ENCODE measurements around the gene CLPTM1.
"Not testable (repeated sequence)": the region's sequence is repeated elsewhere in the genome, so short reads cannot be mapped to it uniquely, and the experiment has no call there.

Gene CLPTM1

DNA sequence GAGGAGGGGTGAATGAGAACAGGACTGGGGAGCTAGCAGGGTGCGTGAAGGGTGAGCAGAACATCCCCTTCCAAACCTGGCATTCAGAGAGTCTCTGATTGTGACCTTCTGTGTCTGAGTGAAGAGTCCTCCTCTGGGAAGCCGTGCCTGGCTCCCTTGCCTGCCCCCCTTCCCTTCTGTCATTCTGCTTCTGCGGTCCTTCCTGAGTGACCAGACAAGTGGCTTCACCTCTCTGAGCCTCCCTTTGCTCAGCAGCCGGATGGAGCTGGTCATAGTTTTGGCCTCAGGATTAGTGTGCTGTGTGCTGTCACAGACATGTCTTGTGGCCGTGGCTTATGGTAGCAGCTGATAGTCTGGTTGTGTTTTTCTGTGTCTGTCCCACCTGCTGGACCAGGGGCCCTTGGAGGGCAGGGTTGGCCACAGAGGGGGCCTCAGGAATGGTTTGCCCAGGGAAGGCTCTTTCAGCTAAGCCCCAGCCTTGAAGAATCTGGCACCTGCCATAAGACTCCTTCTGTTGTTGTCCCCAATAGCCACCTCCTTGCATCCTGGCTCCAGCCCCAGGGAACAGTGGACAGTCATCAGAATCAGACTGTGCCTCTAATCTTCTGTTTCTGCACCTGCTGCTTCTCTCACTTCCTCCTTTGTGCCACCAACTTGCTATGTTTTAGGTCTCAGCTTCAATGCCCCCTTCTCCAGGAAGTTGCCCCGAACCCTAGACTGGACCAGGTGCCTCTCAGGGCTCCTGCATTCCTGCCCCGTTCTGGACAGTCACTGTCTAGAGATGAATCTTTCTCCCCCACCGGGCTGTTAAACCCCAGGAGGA lies 5.9 kb downstream of the CLPTM1 start:
- Histone ChIP-seq H3K9me3 (replicated peaks; ENCODE audit: low read length) (no peaks in the 10 kb centered on the region), H3K9ac (ENCODE audit: low read depth, low read length) (no peak overlapping the region), H3K4me3 (ENCODE audit: low read length) (no peak overlapping the region), H3K27me3 (ENCODE audit: control insufficient read depth, insufficient read depth, low read length) (no peaks in the 10 kb centered on the region), H3K36me3 (ENCODE audit: insufficient read depth, low read length) (peaks cover 28% of the 10 kb centered on the region), H3K4me2 (ENCODE audit: low read length) (no peak overlapping the region), H3K4me1 (ENCODE audit: control insufficient read depth, insufficient read depth, low read length) (peaks cover 13% of the 10 kb centered on the region)

GRCh38 chr19:44961821-44962220 lies 6.6 kb downstream of the CLPTM1 start:
- no peaks in the 10 kb centered on the region for H3K9me3 ChIP-seq (replicated peaks; ENCODE audit: low read length)

DNA sequence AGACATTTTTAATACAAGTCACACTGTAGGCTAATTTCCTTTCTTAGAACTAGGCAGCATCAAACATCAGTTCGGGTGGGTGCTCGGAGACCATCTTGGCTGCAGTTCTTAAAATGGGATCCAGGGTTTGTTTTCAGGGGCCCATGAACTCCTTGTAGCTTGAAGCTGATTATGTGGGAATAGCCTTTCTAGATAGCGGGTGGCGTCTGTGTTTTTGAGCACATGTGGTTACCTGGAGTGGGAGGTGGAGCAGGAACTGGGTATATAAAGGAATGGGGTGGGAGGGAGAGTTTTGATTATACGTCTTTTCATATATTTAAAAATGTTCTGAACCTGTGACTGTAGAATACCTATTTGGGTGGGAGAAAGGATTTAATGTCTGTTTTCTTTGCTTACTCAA lies 12.9 kb downstream of the CLPTM1 start:
- Histone ChIP-seq H3K9ac (ENCODE audit: low read depth, low read length) (no peak overlapping the region), H3K9me3 (replicated peaks; ENCODE audit: low read length) (no peaks in the 10 kb centered on the region), H3K4me3 (ENCODE audit: low read length) (no peak overlapping the region), H3K27me3 (ENCODE audit: control insufficient read depth, insufficient read depth, low read length) (no peaks in the 10 kb centered on the region), H3K4me2 (ENCODE audit: low read length) (no peak overlapping the region), H3K4me1 (ENCODE audit: control insufficient read depth, insufficient read depth, low read length) (no peaks in the 10 kb centered on the region), H3K36me3 (ENCODE audit: insufficient read depth, low read length) (peaks cover 28% of the 10 kb centered on the region)

More at GRCh38 chr19:44961821-44962220, 6.6 kb downstream of the CLPTM1 start:
- no peaks in the 10 kb centered on the region for H3K27me3 ChIP-seq (ENCODE audit: control insufficient read depth, insufficient read depth, low read length)
- no peak overlapping the region for H3K9ac ChIP-seq (ENCODE audit: low read depth, low read length)
- H3K36me3 ChIP-seq (ENCODE audit: insufficient read depth, low read length), result peaks cover 31% of the 10 kb centered on the region
- H3K4me1 ChIP-seq (ENCODE audit: control insufficient read depth, insufficient read depth, low read length), result peaks cover 6% of the 10 kb centered on the region
- H3K4me3 ChIP-seq (ENCODE audit: low read length), result no peak overlapping the region
- no peak overlapping the region for H3K4me2 ChIP-seq (ENCODE audit: low read length)

- Histone ChIP-seq H3K4me1 (ENCODE audit: control insufficient read depth, insufficient read depth, low read length) (no peaks in the 10 kb centered on the region), H3K4me2 (ENCODE audit: low read length) (no peak overlapping the region), H3K36me3 (ENCODE audit: insufficient read depth, low read length) (peaks cover 32% of the 10 kb centered on the region), H3K9ac (ENCODE audit: low read depth, low read length) (no peak overlapping the region), H3K9me3 (replicated peaks; ENCODE audit: low read length) (no peaks in the 10 kb centered on the region), H3K4me3 (ENCODE audit: low read length) (no peak overlapping the region), H3K27me3 (ENCODE audit: control insufficient read depth, insufficient read depth, low read length) (no peaks in the 10 kb centered on the region)
These were observed 13.5 kb downstream of the CLPTM1 start for GRCh38 chr19:44968670-44969069.

DNA sequence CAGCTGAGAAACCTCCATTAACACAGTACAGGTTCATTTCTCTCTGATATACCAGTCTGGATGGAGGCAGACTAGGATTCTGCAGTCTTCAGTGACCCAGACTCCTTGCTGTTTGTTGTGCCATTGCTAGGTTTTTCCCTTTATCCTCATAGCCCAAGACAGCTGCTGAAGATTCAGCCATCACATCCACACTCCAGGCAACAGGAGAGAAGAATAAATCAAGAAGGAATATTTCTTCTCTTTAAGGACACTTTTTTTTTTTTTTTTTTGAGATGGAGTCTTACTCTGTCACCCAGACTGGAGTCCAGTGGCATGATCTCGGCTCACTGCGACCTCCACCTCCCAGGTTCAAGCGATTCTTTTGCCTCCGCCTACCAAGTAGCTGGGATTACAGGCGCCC lies 14.3 kb downstream of the CLPTM1 start:
- no peaks in the 10 kb centered on the region for H3K4me1 ChIP-seq (ENCODE audit: control insufficient read depth, insufficient read depth, low read length)
- peaks cover 38% of the 10 kb centered on the region for H3K36me3 ChIP-seq (ENCODE audit: insufficient read depth, low read length)
- no peaks in the 10 kb centered on the region for H3K27me3 ChIP-seq (ENCODE audit: control insufficient read depth, insufficient read depth, low read length)
- no peak overlapping the region for H3K4me2 ChIP-seq (ENCODE audit: low read length)
- H3K9ac ChIP-seq (ENCODE audit: low read depth, low read length), result no peak overlapping the region
- no peak overlapping the region for H3K4me3 ChIP-seq (ENCODE audit: low read length)
- H3K9me3 ChIP-seq (replicated peaks; ENCODE audit: low read length), result no peaks in the 10 kb centered on the region

- not testable (repeated sequence) for H3K9ac ChIP-seq (ENCODE audit: low read depth, low read length); H3K27me3 ChIP-seq (ENCODE audit: control insufficient read depth, insufficient read depth, low read length); H3K4me1 ChIP-seq (ENCODE audit: control insufficient read depth, insufficient read depth, low read length); H3K9me3 ChIP-seq (replicated peaks; ENCODE audit: low read length); H3K4me3 ChIP-seq (ENCODE audit: low read length); H3K4me2 ChIP-seq (ENCODE audit: low read length)
- H3K36me3 ChIP-seq (ENCODE audit: insufficient read depth, low read length), result peaks cover 50% of the 10 kb centered on the region
These were observed 16.3 kb downstream of the CLPTM1 start for GRCh38 chr19:44971451-44971850.

DNA sequence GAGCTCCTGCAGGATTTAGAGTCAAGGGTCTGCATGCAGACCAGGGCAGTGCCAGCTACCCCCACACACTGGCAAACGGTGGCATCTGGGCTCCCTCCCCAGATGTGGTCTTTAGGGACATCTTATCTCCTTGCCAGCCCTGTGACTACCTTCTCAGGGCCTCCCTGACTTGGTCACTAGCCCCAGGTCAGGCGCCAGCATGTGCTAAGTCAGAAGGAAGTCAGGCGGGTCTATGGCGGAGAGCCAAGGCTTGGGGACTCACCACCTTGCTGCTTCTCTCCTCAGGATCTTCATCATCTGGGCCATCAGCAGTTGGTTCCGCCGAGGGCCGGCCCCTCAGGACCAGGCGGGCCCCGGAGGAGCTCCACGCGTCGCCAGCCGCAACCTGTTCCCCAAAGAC lies 17.6 kb downstream of the CLPTM1 start:
- Histone ChIP-seq H3K36me3 (ENCODE audit: insufficient read depth, low read length) (peaks cover 59% of the 10 kb centered on the region), H3K9ac (ENCODE audit: low read depth, low read length) (no peak overlapping the region), H3K4me3 (ENCODE audit: low read length) (no peak overlapping the region), H3K27me3 (ENCODE audit: control insufficient read depth, insufficient read depth, low read length) (no peaks in the 10 kb centered on the region), H3K4me1 (ENCODE audit: control insufficient read depth, insufficient read depth, low read length) (no peaks in the 10 kb centered on the region), H3K9me3 (replicated peaks; ENCODE audit: low read length) (no peaks in the 10 kb centered on the region), H3K4me2 (ENCODE audit: low read length) (no peak overlapping the region)

GRCh38 chr19:44973982-44974735 lies 19.0 kb downstream of the CLPTM1 start:
- Histone ChIP-seq H3K9ac (ENCODE audit: low read depth, low read length) (no peak overlapping the region), H3K4me2 (ENCODE audit: low read length) (no peak overlapping the region), H3K27me3 (ENCODE audit: control insufficient read depth, insufficient read depth, low read length) (no peaks in the 10 kb centered on the region), H3K36me3 (ENCODE audit: insufficient read depth, low read length) (peaks cover 59% of the 10 kb centered on the region), H3K4me1 (ENCODE audit: control insufficient read depth, insufficient read depth, low read length) (no peaks in the 10 kb centered on the region), H3K4me3 (ENCODE audit: low read length) (no peak overlapping the region), H3K9me3 (replicated peaks; ENCODE audit: low read length) (no peaks in the 10 kb centered on the region)

- no peak overlapping the region for H3K4me3 ChIP-seq (ENCODE audit: low read length)
- no peaks in the 10 kb centered on the region for H3K27me3 ChIP-seq (ENCODE audit: control insufficient read depth, insufficient read depth, low read length)
- H3K4me2 ChIP-seq (ENCODE audit: low read length), result no peak overlapping the region
- H3K4me1 ChIP-seq (ENCODE audit: control insufficient read depth, insufficient read depth, low read length), result no peaks in the 10 kb centered on the region
- H3K36me3 ChIP-seq (ENCODE audit: insufficient read depth, low read length), result peaks cover 66% of the 10 kb centered on the region
- no peaks in the 10 kb centered on the region for H3K9me3 ChIP-seq (replicated peaks; ENCODE audit: low read length)
- H3K9ac ChIP-seq (ENCODE audit: low read depth, low read length), result no peak overlapping the region
These were observed 19.7 kb downstream of the CLPTM1 start for GRCh38 chr19:44974857-44975256.

DNA sequence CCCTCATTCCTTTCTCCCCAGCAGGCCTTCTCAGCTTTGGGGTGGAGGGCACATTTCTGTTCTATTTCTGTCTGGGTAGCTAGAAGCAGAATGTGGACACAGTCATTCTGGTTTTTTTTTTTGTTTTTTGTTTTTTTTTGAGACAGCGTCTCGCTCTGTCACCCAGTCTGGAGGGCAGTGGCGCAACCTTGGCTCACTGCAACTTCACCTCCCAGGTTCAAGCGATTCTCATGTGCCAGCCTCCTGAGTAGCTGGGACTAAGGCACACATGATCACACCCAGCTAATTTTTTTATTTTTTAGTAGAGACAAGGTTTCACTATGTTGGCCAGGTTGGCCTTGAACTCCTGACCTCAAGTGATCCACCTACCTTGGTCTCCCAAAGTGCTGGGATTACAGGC lies 20.3 kb downstream of the CLPTM1 start:
- H3K9ac ChIP-seq (ENCODE audit: low read depth, low read length), result no peak overlapping the region
- H3K27me3 ChIP-seq (ENCODE audit: control insufficient read depth, insufficient read depth, low read length), result no peaks in the 10 kb centered on the region
- H3K9me3 ChIP-seq (replicated peaks; ENCODE audit: low read length), result no peaks in the 10 kb centered on the region
- no peak overlapping the region for H3K4me3 ChIP-seq (ENCODE audit: low read length)
- H3K4me1 ChIP-seq (ENCODE audit: control insufficient read depth, insufficient read depth, low read length), result no peaks in the 10 kb centered on the region
- no peak overlapping the region for H3K4me2 ChIP-seq (ENCODE audit: low read length)
- peaks cover 68% of the 10 kb centered on the region for H3K36me3 ChIP-seq (ENCODE audit: insufficient read depth, low read length)

GRCh38 chr19:44984005-44984404 lies 28.8 kb downstream of the CLPTM1 start:
- no peaks in the 10 kb centered on the region for H3K4me1 ChIP-seq (ENCODE audit: control insufficient read depth, insufficient read depth, low read length)
- no peaks in the 10 kb centered on the region for H3K9me3 ChIP-seq (replicated peaks; ENCODE audit: low read length)
- H3K9ac ChIP-seq (ENCODE audit: low read depth, low read length), result no peak overlapping the region
- H3K4me2 ChIP-seq (ENCODE audit: low read length), result no peak overlapping the region
- H3K36me3 ChIP-seq (ENCODE audit: insufficient read depth, low read length), result peaks cover 50% of the 10 kb centered on the region
- H3K27me3 ChIP-seq (ENCODE audit: control insufficient read depth, insufficient read depth, low read length), result no peaks in the 10 kb centered on the region
- H3K4me3 ChIP-seq (ENCODE audit: low read length), result no peak overlapping the region
